Mucosa of descending colon (tissue), 3 donors: ENCODE data around the gene SLC31A1. TPM values are rescaled to one million over a fixed set of nuclear protein-coding genes. Genes with fewer than 3 reads are reported as not detected.

ENCODE experiments used
- ATAC-seq: fragments of 200-7000 bp; cut with Tn5 transposase; one replicate; pipeline ENCODE4 v1.9.1; 2020; ENCODE audit warnings: mild to moderate bottlenecking, moderate library complexity
- DNase-seq, 3 donors: peaks; one replicate each; pipeline ENCODE4 v3.0.0-alpha.2; 2020
- H3K36me3 ChIP-seq: fragments of 200-600 bp; one replicate; pipeline ENCODE4 v1.8.0; 2021; ENCODE audit warnings: low read depth, mild to moderate bottlenecking
- H3K4me1 ChIP-seq: fragments of 200-600 bp; one replicate; pipeline ENCODE4 v1.8.0; 2021; ENCODE audit warnings: low read depth, mild to moderate bottlenecking
- H3K4me3 ChIP-seq: fragments of 200-600 bp; one replicate; pipeline ENCODE4 v1.8.0; 2021; ENCODE audit warnings: mild to moderate bottlenecking
- H3K9me3 ChIP-seq: fragments of 200-600 bp; one replicate; pipeline ENCODE4 v1.8.0; 2021; ENCODE audit warnings: mild to moderate bottlenecking
- CTCF ChIP-seq: fragments of 200-600 bp; IDR thresholded peaks from one replicate; pipeline ENCODE4 v1.8.0; 2022; ENCODE audit warnings: antibody characterized with exemption, mild to moderate bottlenecking
- intact Hi-C, 2 donors: fragments of 100-400 bp; cut with DNase I in 1 of 2; cut with micrococcal nuclease in 1 of 2; formaldehyde crosslinking; loops; one replicate each; pipeline versions ENCODE4 v1.11.0 to v1.11.1; 2022; cut with DNase I, micrococcal nuclease
- total RNA-seq, 3 donors: library from RNA; stranded (reverse); fragmentation: NEBNext Ultra II Directional in 2 of 3; extraction: Animal tissue kit (Norgen Biotek cat#: 25700) in 2 of 3; gene quantifications; one replicate each; pipeline versions ENCODE4 v1.2.1 to v1.2.4, GENCODE V29; 2021 to 2023
- donor health status: DM: no; HTN: no; CAD: no; lungs with moderate emphysema.
- donor health status: DM: no; HTN: no; CAD: no.
- donor health status: DM: no; HTN: yes; CAD: no.

Gene SLC31A1
- total RNA-seq, 3 donors from 2014 or later = 26.5 to 63.7 (median 34.7) TPM

DNA sequence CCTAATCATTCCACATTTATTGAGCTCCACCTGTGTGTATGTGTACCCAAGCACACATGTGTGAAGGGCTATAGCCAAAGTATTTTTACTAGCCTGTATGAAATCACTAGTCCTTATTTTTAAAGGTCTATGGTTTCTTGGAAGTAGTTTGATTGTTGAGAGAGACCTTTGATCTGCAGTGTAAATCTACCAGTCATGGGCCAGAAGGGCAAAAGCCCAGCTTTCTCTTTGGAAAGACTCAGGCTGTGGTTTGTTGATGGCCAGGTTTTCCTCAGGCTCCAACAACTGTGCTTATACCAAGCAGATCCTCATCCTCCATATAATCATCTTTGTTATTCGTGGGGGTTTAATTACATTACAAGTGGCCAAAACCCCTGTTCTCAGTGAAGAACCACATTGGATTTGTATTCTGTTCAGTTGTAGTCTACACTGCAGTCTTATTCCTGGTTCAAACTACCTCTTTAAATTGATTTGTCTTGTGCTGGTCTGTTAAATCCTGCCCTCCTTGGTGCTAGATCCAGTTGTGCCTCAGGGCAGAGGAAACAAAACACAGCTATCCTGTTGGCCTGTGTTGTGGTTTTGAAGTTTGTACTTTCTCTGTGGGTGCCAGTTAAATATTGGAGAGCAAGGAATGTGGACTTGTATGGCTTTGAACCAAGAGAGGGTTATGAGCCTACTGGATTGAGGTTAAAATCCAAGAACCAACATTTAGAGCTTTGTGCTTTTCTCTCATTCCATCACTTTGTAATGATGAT, 40.8 kb downstream of the SLC31A1 start:
- intact Hi-C loops = no loop called here
- DNase-seq (no peak), ATAC-seq (peak; percentile 74)
- Histone ChIP-seq H3K4me1 (no peaks in the 10 kb centered on the region), H3K9me3 (no peaks in the 10 kb centered on the region), H3K4me3 (no peak overlapping the region), H3K36me3 (no peaks in the 10 kb centered on the region)
- no peak for TF ChIP-seq CTCF

- TF ChIP-seq CTCF = no peak
- Histone ChIP-seq H3K4me3 (no peak overlapping the region), H3K9me3 (no peaks in the 10 kb centered on the region), H3K36me3 (peaks cover 3% of the 10 kb centered on the region), H3K4me1 (peaks cover 21% of the 10 kb centered on the region)
- peak; percentile 53 for ATAC-seq
- intact Hi-C loops = no loop called here
- no peak for DNase-seq
Observed at GRCh38 chr9:113266174-113266573, 44.8 kb downstream of the SLC31A1 start.

DNA sequence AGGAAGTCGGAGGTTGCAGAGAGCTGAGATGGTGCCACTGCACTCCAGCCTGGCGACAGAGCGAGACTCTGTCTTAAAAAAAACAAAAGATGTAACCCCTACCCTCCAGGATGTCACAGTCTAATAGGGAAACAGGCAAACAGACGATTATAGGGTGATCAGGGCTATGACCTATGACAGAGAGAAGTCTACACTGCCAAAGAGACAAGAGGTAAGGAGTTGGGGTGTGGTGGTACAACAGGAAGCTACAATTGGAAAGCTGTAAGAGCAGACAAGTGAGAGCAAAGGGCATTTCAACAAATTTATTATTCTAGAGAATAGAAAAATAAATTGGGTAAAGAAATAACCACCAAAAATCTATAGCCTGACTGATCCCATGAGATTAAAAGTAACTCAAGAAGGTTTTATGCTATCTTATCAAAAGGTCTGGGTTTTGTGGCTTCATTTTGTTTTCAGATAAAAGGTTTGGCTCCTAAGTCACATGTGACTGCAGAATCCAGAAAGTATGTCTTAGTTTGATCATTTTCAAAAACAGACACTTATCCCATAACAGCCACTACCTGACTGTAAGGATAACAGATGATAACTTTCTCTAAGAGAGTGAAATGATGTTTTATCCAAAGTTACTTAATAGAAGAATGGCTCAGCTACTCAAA, 46.7 kb downstream of the SLC31A1 start:
- Histone ChIP-seq H3K4me1 (peaks cover 21% of the 10 kb centered on the region), H3K4me3 (no peak overlapping the region), H3K9me3 (no peaks in the 10 kb centered on the region), H3K36me3 (peaks cover 3% of the 10 kb centered on the region)
- no peak for TF ChIP-seq CTCF
- ATAC-seq (peak; percentile 72), DNase-seq (no peak)
- intact Hi-C loops = no loop called here

DNA sequence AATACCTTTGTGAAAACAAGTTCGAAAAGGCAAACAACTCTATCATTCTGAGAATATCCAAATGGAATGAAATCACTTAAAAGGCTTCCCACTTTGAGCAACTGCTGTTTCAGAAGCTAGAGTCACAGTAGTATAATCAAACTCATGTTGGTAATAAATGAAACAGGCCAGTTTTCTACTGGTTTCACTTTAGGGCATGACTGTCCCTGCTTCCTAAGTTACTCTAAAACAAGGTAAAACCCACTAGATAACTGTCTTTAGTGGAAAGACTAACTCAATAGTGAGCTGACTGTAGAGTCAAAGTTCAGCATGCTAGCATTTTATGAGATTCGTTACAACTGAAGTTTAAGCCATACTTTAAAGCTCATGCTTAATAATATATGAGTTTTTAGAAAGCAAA, 48.0 kb downstream of the SLC31A1 start:
- Histone ChIP-seq H3K4me3 (no peak overlapping the region), H3K36me3 (peaks cover 3% of the 10 kb centered on the region), H3K4me1 (peaks cover 25% of the 10 kb centered on the region), H3K9me3 (no peaks in the 10 kb centered on the region)
- ATAC-seq = peak; percentile 68
- intact Hi-C loops = no loop called here
- no peak for DNase-seq
- TF ChIP-seq CTCF = no peak

DNA sequence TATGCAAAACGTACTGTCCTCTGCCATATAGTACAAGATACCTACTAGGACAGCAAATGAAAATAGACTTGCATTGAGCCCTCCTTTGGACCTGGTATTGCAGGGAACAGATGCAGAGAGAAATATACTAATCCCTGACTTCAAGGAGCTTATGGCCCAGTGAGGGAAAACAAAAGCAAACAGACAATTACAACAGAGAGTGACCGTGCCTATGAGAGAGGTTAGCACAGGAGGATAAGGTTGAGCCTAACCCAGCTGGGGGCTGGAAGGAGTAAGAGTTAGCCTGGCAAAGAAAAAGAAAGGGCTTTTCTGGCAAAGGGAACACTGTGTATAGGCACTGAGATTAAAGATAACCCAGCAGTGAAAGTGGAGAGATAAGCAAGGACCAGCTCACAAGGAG, 48.5 kb downstream of the SLC31A1 start:
- H3K4me3 ChIP-seq = no peak overlapping the region
- TF ChIP-seq CTCF = no peak
- peaks cover 3% of the 10 kb centered on the region for H3K36me3 ChIP-seq
- intact Hi-C loops = loop anchor here in 1 of 2 donors (10.0 kb wide), 1 partner anchor 145 kb away; the partner anchor contains the start of genes C9orf43 and POLE3
- ATAC-seq (peak; percentile 9), DNase-seq (no peak)
- H3K4me1 ChIP-seq = peaks cover 27% of the 10 kb centered on the region
- no peaks in the 10 kb centered on the region for H3K9me3 ChIP-seq
